GM21737 (cell line): Measurements from ENCODE around the gene RNH1.

ENCODE experiments used
- ATAC-seq: cut with Tn5 transposase; IDR thresholded peaks from one replicate; pipeline ENCODE4 v1.9.1; 2021; ENCODE audit warnings: mild to moderate bottlenecking, moderate library complexity; ENCODE audit not compliant: unreplicated experiment

Gene RNH1

DNA sequence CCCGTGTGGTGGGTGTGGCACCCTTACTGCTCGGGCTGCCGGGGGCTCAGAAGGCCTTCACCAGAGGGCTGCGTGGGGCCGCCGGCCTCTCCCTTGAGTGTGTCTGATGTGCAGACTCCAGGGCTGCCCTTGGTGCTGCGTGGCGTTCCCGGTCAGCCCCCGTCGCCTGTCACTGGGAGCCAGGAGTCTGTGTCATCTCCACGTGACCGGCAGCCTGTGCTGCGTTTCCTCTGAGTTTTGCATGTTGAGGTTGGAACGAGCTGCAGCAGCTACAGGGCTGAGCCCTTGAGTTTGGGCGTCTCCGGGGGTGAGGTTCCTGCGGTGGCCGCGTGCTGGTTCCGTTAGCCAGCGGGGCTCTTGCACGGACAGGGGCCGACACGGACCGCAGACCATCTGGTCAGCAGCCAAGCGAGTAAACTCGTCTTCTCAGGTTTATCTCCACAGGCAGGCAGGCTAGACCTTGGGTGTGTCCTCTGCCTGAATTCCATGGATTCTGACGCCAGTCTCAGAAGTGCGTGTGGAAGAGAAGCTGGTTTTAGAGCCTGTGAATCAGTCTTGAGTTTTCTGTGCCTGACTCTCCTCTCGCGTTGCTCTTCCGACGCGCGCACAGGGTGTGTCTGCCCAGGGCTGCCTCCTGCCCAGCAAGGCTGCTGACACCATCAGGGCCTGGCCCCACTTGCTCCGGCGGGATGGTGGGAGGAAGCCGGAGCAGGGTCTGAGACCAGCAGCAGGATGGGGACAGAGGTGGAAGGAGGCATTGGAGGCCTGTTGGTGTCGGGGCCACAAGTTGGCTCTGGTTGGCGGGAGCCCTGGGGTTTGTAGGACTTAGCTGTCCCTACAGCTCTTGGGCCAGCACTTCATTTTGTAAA, 46.5 kb downstream of the RNH1 start:
- ATAC-seq, result no peak

DNA sequence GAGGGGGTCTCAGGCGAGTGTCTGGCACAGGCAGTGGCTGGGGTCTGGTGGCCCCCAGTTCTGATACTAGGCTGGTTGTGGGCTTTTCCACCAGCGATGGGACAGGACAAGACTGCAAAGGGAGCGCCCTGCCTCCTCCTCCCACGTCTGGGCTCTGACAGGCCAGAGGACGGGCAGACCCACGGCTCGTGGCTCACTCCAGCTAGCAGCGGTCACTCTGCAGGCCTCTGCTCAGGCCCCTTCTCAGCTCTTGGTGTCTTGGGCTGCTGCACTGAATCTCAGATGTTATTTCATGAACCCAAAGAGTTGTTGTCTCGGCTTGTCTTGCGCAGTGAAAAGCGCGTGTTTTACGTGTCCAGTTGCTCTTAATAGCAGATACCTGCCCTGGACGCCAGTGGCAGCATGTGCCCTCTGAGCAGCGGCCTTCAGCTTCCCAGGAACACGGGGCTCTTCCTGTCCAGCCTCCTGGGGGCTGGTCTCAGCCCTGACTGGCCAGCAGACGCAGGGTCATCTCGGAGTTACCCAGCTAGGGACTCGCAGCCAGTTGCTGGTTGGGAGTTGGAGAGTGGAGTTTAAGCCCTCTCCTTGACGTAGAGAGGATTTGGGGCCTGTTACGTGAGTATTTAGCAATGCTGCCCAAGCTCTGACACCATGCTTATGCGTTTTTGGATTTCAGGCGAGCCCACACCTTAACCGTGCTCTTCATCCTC, 47.4 kb downstream of the RNH1 start:
- no peak for ATAC-seq

DNA sequence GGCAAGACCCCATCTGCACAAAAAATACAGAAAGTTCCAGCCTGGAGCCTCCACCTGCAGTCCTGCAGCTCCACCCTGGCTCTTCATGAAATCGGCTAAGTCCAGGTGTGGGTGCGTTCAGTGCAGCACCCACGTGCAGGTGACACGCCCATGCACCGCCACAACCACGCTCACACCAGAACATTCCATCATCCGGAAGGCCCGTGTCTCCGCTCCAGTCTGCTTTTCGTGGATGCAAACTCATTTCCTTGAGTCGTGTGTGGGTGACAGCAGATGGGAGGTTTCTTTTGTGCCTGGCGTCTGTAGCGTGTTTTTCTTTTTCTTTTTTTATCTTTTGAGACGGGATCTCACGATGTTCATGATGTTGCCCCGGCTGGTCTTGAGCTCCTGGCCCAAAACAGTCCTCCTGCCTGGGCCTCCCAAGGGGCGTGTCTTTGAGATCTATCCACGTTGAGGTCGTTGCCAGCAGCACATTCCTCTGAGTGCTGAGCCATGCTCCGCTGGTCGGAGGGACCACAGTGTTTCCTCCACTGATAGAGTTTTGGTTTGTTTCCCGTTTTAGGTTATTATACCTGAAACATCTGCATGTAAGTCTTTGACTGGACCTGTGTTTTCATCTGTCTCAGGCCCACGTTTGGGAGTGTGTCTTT, 49.8 kb downstream of the RNH1 start:
- ATAC-seq, result no peak

DNA sequence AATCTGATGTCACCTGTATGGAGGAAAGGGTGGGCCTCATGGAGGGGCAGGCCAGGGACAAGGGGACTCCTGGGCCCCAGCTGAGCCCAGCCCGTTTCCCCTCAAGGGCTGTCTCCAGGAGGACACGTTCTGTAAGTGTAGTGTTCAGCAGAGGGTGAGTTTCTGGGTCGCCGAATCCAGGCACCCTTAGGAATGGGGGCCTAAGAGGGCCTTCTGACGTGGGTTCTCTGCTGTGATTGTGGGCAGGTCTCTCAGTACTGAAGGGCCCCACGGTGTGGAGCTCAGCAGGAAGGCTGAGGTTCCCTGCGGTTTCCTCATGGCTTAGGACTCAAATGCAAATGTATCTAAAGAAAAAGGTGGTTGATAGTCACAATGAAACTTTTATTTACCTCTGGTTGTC, 50.5 kb downstream of the RNH1 start:
- no peak for ATAC-seq

DNA sequence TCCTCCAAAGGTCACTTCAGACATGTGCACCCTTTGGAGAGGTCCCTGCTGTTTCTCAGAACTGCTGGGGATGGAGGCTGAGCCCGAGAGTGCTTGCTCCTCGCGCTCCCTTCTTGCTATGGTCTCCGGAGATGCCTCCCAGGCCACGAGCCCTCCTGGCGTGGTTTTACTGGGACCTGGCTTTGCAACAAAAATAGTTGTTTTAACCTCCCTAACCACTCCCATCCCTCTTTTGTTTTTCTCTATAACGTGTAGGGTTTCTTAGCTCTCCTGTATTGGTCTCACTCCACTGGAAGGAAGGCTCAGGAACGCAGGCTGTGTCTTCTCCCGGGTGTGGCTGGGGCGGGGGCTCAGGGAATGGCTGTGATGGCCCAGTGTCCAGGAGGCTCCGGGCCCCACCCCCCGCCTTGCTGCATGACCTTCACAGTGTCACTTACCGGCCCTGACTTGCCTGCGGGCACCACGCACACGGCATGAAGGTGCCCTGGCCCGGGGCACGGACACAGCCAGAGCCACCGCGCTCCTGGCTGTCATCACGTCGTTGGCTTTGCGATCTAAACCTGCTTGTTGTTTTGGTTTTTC, 51.4 kb downstream of the RNH1 start:
- no peak for ATAC-seq

DNA sequence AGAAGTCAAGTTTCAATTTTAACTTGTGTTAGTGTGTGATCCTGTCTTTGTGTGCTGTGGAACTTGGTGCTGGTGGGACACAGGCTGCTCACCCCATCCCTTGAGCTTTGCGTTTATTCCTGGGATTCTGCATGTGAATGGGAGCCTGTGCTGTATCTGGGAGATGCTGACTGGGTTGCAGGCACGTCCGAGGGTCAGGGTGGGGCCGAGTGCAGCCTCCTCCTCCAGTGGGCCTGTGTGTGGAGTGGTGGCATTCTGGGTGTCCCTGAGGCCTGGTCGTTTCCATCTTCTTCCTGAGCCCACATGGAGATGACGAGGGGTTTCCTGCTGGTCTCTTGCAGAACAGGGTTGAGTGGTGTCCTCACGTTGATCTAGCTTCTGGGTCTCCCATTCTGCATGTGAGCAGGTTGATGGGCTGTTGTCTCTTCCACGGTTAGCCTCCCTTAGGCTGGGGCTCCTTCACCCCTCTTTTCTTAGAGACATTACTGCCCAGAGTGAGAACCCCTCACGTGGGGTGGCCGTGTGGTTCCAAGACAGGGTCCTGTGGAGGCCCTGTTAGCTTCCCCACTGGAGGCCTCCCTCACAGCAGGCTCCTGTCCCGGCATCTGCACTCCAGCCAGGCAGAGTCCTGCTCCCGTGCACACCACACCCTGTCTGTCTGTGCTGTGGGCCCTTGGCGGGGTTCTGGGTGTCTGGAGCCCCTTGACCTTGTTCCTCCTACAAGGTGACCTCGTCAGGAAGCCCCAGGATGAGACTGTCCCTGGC, 52.1 kb downstream of the RNH1 start:
- ATAC-seq, result no peak

DNA sequence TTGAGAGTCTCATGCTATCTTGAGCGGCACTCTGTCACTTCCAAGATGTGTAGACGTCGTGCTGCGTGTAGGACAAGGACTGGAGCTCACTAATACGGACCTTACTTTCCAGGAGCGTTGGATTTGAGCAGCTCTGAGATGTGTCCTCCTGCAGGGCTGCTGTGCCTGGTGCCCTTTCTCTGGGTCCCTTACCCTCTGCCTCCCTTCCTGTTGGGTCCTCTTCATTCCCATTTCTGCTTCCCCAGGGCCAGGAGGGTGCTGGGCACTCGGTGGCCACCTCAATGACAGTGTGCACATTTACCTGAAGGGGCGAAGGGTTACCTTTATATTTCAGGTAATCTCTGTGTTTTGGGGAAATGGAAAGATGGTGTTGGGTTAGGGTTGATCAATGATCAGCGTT, 53.0 kb downstream of the RNH1 start:
- no peak for ATAC-seq

DNA sequence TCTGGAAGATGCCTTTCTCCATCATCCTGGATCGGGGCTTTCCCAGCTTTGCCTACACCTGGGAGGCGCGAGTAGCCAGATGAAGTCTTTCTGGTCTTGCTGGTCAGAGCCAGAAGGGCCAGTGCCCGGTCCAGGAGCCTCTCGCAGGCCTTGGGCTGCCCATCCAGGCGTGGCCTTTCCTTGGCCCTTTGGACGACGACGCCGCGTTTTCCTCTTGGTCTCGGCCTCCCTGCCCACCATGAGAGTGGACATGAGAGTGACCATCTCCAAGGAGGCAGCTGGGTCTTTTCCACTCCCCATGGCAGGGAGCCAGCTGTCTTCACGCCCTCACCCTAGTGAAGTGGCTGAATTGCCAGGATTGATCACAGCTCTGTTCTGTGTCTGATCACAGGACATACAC, 53.5 kb downstream of the RNH1 start:
- no peak for ATAC-seq

DNA sequence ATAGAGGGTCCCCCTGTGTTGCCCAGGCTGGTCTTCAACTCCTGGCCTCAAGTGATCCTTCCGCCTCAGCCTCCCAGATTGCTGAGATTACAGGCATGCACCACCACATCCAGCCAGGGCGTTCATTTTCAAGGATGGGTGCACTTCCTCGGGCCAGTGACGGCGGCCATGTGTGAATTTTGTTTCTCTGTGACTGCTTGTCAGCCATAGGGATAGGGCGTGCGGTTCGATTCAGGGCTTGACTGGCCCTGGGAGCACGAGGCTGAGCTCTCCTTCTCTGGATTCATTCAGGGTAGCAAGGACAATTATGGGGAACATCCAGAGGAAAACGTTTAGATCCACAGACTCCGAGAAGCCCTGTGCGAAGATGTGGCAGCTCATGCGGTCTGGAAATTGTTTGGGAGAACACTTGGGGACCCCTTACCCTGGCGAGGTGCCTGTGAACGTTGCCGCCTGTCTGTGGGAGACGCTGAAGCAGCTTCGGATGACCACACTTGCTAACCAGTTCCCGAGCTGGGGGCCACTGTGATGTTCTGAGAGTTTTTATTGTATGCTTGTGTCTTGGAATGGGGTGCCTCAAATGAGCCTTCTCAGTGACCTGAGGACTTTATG, 54.0 kb downstream of the RNH1 start:
- no peak for ATAC-seq

DNA sequence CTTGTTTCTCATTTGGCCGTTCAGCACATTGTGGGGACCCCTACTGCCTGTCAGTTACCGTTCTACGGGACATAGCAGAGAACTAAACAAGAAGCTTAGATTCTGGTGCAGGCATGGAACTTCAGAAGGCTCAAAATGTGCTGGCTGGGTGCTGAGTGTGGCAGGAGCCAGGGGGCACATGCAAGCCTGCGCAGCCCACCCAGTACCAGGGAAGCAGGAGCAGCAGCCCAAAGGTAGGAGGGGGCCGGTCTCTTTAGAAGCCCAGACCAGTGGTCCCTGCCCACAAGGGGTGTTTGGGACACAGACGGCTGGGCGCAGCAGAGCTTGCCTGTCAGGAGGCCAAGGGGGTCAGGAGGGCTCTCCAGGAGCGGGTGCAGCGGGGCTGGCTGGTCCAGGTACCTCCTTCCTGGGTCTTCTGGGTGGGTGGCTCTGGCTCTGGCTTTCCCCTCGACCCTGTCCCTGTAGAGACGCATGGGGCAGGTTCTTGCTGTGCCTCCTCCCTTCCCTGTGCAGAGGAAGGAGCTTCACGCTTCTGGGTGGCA, 54.8 kb downstream of the RNH1 start:
- ATAC-seq, result no peak

DNA sequence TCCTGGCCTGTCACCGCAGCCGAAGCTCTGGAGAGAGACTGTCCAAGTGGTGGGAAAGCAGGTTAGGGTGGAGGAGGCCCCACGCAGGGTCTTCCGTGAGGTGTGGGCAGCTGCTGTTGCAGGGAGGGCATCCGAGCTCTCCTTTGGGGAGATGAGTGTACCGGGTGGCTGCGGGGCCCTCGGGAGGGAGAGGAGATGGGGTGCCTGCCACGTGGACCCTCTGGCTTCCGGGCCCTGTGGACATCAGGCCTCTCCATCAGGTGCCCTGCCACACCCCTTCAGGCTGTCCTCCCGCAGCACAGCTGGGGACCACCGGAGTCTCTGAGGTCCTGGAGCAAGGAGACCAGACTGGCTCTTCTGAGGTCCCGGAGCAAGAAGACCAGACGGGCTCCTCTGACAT, 55.3 kb downstream of the RNH1 start:
- ATAC-seq, result no peak

DNA sequence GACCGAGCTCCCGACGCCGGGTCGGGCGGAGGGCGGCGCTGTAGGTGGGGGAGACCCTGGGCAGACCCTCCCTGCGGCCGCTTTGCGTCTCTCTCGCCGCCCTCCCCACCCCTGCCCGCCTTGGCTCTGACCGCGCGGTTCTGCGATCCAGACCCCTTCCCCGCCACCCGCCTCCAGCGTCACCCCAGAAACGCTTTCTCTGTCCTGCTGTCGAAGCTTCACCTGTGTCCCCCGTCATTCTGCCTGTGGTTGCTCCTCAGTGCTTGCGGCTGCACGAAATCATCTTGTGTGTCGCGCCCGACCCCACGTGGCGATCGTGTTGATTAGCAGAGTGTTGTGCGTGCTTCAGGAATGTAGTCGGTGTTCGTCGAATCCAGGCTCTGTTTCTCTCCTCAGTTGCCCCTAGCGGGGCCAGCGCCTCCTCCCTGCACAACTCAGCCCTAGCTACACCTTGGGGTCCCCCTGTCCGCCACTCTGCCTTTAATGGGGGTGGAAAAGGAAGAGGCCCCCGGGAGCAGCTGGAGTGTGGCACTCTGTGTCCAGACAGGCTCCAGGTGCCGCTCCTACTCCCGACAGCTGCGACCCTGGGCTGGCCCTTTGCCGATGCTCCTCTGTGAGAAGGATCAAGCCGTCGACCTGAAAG, 56.1 kb downstream of the RNH1 start:
- ATAC-seq, result no peak

DNA sequence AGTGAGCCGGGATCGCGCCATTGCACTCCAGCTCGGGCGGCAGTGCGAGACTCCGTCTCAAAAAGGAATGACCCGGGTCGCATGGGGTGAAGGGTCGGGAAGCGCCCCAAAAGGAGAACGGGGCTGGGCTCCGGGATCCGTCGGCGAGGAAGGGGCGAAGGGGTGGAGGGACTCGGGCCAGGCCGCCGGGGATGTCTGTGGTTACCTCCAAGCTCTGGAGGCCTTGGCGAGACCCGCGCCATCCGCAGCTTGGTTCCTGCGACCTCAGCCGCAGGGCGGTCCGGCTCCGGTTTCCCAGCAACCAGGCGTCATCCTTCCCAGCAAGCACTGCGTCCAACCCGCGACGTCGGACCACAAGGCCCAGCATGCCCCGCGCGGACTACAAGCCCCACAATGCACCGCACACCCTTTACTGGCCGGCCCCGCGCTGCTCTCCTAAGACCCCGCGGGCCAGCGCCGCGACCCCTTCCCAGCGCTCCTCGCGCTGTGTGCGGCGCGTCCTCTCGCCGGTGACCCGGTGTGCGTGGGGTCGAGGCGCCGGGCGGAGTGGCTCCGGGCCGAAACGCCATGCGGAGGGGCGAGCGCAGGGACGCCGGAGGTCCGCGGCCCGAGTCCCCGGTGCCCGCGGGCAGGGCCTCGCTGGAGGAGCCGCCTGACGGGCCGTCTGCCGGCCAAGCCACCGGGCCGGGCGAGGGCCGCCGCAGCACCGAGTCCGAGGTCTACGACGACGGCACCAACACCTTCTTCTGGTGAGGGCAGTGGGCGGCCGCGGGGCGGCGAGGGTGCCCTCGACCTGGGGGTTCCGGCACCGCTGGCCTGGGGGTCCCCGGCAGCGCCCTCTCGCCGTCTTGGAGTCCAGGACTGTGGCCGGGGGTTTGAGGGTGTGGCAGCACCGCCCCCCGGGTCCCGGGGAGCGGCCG, 56.9 kb downstream of the RNH1 start, which contains the start of gene PTDSS2:
PTDSS2 (plus strand) TSS at position 391 of the 920 bp plus-strand sequence; CDS start at position 568, 177 bp downstream.
- ATAC-seq, result peak; percentile 67

DNA sequence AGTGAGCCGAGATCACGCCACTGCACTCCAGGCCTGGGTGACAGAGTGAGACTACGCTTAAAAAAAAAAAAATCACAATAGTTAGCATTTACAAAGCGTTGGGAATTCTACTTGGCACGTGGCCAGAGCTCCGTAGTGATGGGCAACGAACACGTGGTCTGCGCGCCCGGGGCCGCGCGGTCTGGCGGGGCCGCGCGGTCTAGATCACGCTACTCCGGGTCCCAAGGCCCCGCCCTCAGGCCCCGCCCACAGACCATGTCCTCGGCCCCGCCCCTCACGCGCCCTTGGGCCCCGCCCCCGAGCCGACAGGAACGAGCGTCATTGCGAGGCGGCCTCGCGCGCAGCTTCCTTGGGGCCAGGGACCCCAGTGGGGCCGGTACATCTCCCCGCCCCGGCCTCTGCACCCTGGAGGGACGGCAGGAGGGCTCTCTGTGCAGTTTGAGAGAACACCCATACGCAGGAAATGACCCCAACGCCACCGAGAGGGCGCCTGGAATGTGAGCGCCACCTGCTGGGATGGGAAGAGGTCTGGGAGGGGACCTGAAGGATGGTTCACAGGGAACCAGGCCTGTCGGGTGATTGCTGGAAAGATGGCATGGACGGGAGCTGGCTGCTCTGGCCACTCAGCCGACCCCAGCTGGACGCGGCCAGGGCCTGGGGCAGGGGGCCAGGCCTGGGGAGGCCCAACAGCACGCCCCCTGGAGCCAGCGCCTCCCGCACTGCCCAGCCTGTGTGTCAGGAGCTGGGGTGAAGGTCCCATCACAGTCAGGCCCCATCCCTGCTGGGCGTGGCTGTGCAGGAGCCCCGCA, 58.9 kb downstream of the RNH1 start:
- ATAC-seq, result peak; percentile 56

DNA sequence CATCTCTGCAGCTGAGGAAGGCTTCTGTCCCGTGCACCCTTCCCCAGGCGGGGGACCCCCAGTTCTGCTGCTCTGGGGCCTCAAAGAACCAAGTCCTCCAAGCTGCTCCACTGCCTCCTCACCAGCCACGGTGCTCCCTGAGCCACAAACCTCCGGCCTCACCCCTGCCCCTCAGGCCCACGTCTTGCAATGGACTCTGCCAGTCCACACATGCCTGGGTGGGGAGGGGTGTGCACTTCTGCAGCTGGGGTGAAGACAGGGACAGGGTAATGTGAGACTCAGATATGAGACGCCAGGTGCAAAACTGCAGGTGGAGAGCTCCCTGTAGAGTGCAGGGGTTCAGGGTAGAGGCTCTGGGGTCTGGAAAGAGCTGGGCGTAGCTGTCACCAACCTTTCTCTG, 60.2 kb downstream of the RNH1 start:
- no peak for ATAC-seq

DNA sequence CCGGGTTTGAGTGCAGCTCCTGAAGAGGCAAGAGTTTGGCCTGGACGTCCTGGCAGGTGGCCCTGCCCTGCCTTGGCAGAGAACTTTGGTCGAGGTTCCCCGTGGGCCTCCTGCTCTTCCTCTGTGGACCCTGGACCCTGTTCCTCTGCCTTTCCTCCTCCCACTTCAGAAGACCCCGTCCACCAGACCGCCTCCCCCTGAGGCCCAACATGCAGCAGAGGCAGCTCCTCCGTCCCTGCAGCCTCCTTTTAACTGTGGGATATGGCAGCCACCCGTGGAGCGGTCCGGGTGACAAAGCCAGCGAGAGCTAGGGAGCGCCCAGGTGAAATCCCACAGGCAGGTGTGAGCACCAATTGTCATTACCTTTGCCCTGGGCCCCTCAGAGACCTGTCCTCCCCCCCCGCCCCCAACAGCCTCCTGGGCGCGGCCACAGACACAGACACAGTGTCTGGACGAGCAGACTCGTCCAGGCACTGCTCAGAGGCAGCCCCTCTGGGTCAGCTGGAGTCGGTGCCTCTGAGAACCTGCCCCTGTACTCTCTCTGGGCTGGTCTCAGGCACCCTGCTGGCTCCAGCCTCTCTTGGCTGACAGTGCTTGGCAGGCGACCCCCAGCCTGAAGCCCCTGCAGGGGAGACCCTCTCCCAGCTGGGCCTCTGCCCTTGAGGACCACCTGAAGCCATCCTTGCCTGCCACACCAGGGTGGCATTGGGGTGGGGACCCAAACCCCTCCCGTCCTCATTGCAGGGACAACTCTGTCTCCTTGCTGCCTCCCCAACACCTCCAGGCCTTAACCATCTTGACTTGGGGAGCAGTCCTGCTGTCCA, 61.1 kb downstream of the RNH1 start:
- no peak for ATAC-seq
